DMS114 treated with DMSO at 0.1 percent for 48 hours (cell line): ENCODE results near the gene TMUB2.

ENCODE experiments used
- DNase-seq: peaks from one replicate; lab custom pipeline; 2025; ENCODE audit not compliant: unreplicated experiment; lab: John Stamatoyannopoulos, UW

TMUB2 gene

GRCh38 chr17:44202756-44203155 lies 16.0 kb downstream of the TMUB2 start:
- DNase-seq = no peak

GRCh38 chr17:44203731-44204440 lies 17.1 kb downstream of the TMUB2 start:
- DNase-seq = peak; percentile 52

- no peak for DNase-seq
Observed at GRCh38 chr17:44204441-44204882, 17.7 kb downstream of the TMUB2 start.

- DNase-seq = no peak
Observed at GRCh38 chr17:44205962-44206824, 19.4 kb downstream of the TMUB2 start.

GRCh38 chr17:44206825-44207155 lies 20.0 kb downstream of the TMUB2 start:
- DNase-seq = no peak

- DNase-seq = no peak
Observed at GRCh38 chr17:44207319-44207718, 20.5 kb downstream of the TMUB2 start.

GRCh38 chr17:44207743-44208142 lies 21.0 kb downstream of the TMUB2 start:
- no peak for DNase-seq

- DNase-seq = no peak
Observed at GRCh38 chr17:44209786-44210341, 23.1 kb downstream of the TMUB2 start.

- DNase-seq = no peak
Observed at GRCh38 chr17:44210342-44211192, 23.8 kb downstream of the TMUB2 start.

- no peak for DNase-seq
Observed at GRCh38 chr17:44211281-44212265, 24.8 kb downstream of the TMUB2 start.

GRCh38 chr17:44212507-44213402 lies 26.0 kb downstream of the TMUB2 start:
- no peak for DNase-seq

- DNase-seq = no peak
Observed at GRCh38 chr17:44213403-44214229, 26.8 kb downstream of the TMUB2 start.

- no peak for DNase-seq
Observed at GRCh38 chr17:44214230-44214494, 27.4 kb downstream of the TMUB2 start.

GRCh38 chr17:44214896-44215295 lies 28.1 kb downstream of the TMUB2 start:
- DNase-seq = no peak

GRCh38 chr17:44216173-44216572 lies 29.4 kb downstream of the TMUB2 start:
- DNase-seq = no peak

GRCh38 chr17:44216694-44217093 lies 29.9 kb downstream of the TMUB2 start:
- DNase-seq = no peak

- DNase-seq = no peak
Observed at GRCh38 chr17:44217738-44218343, 31.1 kb downstream of the TMUB2 start.
